Epidermal melanocyte (primary cell): ENCODE data around the gene OR6K2.

Experiments
- DNase-seq: peaks from one replicate; pipeline ENCODE4 v3.0.0; 2011; ENCODE audit warnings: low spot score; ENCODE audit not compliant: insufficient read length

Gene OR6K2

DNA sequence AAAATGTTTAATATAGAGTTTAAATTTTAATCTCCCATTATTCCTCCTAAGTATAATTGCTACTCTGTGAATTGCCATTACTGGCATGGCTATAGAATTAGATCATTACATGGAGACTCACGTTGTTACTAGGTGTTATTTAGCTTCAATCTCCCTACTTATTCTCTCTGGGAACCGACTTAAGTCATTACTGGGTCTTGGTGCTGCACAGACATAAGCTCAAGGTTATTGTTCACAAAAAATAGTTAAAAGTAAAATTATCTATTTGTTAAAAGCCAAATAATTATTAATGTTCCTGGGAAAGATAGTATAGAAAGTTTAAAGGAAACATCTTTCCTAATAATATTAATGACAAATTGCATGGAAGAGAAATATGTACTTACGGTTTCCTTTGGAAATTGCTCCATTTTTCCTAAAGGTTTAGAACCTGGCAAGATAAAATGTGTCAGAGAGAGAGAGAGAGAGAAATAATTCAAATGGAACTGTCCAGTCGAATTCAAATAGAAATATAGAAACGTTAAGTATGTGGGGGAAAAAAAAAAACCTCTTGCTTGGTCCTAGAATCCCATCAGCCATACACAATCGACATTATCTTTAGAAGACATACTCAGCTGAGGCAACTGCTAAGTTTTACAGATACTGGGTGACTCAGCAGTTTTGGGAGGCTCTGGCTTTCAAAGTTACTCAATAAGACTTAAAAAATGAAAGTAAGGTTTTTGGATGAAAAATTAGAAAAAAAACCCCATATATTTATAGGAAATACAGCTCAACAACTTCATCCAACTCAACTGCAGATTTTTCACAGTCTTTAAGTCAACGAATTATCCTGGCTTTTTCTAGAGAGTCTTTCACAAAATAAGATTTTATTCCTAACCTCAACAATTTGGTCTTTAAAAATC, 14.1 kb downstream of the OR6K2 start, which contains the start of gene SPTA1:
TSS of gene SPTA1 (minus strand) at position 605 of the 899 bp plus-strand sequence. CDS start at position 407, 198 bp downstream.
- DNase-seq: no peak

DNA sequence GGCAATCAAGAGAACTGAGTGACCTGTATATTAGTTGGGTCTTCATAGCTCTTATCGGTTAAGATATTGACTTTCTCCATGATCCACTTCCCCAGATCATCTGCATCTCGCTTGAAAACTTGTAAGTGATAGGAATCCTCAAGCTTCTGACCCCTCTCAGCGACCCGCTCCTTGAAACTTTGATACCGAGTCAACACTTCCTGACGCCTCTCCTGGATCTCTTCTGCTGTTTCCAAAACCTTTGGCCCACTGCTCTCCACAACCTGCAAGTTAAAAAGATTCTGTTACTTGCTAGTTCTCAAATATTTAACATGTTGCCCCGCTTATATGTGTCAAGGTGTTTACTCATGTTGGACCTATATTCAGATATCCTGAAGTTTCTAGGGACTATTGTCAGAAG, 15.4 kb downstream of the OR6K2 start:
- no peak for DNase-seq

DNA sequence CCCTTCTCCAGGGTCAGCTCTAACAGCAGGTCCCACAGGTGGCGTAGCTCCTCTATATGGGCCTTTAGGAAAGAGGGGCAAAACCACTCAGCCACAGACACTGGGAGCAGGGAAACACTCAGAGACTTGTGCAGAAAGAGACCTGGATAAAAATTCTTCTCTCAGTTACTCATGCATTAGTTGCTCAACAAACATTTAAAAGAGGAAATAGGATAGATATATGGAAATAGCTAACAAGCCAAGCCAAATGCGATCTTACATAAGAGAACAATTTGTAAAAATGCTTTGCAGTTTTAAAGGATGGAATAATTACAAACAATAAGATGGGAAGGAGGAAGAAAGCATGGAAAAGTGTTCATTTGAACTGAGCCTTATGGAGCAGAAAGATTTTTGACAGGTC, 18.8 kb downstream of the OR6K2 start:
- no peak for DNase-seq

DNA sequence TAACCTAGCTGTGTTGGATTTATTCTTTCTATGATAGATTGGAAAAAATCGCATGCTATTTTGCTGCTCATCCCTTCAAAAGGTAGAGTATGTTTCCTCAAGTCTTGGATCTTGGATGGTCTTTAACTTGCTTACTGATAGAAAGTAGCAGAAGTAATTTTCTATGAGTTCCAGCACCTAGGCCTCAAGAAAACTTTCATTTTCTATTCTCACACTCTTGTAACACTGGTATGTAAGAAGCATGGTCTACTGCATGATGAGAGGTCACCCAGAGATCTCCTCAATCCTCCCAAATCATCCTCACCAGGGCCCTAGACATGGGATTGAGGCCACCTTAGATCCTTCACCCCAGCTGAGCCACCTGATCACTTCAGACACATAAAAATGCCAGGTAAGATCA, 21.2 kb downstream of the OR6K2 start:
- DNase-seq: no peak

DNA sequence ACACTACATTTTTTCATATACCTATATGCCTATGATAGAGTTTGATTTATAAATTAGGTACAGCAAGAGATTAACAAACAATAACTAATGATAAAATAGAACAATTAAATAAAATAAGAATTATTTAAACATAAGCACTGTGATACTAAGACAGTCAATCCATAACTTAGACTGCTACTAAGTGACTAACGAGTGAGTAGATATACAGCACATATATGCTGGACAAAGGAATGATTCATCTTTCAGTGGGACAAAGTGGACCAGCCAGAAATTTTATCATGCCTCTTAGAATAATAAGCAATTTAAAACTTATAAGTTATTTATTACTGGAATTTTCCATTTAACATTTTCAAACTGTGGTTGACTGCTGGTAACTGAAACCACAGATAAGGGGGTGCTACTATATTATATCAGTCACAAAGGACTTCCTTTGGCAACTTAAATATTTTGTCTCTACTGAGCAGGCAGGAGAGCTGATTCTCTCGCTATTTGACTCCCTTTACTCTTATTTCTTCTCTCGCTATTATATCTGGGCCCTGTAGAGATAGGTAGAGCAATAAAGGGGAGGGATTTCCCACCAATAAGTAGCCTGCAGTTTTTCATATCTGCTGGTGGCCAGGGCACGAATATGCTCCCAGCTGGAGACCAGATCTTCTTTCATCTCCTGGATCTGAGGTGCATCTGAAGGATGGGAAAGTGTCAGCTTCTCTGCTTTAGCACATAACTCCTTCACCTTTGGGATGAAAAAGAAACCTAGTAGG, 24.7 kb downstream of the OR6K2 start:
- no peak for DNase-seq

DNA sequence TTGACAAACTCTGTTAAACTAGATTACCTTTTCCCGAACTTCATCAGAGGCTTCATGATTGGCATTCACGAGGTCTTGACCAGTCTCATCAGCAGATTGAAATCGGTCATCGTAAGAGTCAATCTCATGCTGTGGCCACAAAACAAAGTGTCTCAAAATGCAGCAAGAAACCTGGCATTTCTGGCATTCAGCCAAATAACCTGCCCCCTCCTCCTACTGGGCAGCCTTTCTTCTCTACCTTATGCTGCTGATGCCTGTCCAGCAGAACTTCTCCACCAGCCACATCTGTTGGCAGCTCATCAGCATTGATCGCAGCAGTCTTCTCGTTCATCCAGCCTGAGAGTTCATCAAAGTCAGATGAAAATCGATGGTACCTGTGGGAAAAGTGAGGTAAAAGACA, 26.1 kb downstream of the OR6K2 start:
- DNase-seq: no peak

DNA sequence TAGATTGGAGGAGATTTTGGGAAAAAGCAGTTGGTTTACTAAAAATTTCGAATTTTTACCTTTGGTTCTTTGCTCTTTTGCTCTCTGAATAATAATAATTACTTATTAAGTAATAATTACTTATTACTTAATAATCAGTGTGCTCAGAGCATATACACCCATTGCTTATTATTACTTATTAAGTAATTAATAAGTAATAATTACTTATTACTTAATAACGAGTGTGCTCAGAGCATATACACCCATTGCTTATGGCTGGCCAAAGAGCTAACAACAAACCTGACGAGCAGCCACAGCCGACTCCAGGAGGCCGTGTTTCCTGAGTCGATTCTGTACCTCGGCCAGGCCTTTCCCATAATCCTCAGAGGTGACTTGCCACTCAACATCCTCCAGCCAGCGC, 34.4 kb downstream of the OR6K2 start:
- DNase-seq: no peak

DNA sequence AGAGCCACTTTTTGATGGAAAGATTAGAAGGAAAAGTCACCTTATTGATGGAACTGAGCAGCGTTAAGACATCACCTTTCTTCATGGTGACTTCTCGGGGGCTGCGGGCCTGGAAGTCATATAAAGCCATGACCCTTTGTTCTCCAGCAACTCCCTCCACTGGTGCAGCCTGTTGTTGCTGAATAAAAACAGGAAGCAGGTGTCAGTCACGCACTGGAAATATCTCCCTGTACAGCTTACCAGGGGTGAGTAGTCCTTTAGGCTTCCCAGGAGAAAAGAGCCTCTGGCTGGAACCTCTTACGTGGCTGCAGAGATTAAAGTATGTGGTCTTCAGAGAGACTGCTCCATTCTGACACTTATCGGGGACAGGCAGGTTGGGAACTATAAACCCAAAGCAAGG, 45.9 kb downstream of the OR6K2 start:
- DNase-seq: no peak

DNA sequence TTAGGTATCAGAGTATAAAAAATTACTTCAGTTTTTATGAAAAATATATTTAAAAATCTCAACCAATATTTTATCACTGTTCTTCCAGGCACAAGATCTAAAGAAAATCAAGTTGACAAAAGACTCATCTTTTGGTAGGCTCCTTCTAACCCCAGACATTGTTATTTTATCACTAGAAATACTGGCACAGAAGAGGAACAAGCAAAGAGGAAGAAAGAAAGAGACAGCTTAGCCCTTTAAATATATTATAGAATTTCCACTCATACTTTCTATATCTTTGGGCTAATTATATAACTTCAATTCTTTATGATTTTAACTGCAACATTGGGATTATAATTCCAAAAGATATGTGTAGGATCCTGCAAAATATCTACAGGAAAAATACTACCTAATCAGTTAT, 46.4 kb downstream of the OR6K2 start:
- DNase-seq: no peak

DNA sequence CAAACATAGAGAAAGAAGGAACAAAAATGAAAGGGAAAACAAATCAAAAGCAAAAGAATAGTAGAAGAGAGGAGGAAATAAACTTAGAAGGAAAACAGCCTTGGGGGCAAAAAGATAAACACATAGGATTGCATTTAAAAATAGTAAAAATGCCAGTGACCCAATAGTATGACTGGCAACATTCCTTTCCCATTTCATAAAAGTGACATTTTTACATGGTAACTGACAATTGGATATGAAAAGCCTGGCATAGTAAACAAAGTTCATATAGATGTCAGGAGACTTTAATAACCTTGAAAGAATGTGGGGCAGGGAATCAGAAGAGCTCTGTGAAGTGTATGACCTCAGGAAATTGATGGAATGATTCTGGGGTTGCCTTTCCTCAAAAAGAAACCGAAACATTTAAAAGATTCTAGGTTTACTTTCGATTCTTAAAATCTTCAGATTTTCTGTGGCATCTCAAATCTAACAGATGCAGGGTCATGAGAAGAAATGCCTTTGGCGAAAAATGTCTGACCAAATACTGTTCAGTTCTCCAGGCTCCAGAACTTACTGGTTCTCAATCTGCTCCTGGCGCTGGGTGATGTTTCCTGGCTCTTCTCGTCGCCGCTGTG, 47.6 kb downstream of the OR6K2 start:
- no peak for DNase-seq
